ENCODE results near the gene CCDC85B.
A peak's percentile ranks its signal among the peaks of the same experiment; 100 is the strongest.
"Not testable (repeated sequence)": the region's sequence is repeated elsewhere in the genome, so short reads cannot be mapped to it uniquely, and the experiment has no call there.

CCDC85B gene

DNA sequence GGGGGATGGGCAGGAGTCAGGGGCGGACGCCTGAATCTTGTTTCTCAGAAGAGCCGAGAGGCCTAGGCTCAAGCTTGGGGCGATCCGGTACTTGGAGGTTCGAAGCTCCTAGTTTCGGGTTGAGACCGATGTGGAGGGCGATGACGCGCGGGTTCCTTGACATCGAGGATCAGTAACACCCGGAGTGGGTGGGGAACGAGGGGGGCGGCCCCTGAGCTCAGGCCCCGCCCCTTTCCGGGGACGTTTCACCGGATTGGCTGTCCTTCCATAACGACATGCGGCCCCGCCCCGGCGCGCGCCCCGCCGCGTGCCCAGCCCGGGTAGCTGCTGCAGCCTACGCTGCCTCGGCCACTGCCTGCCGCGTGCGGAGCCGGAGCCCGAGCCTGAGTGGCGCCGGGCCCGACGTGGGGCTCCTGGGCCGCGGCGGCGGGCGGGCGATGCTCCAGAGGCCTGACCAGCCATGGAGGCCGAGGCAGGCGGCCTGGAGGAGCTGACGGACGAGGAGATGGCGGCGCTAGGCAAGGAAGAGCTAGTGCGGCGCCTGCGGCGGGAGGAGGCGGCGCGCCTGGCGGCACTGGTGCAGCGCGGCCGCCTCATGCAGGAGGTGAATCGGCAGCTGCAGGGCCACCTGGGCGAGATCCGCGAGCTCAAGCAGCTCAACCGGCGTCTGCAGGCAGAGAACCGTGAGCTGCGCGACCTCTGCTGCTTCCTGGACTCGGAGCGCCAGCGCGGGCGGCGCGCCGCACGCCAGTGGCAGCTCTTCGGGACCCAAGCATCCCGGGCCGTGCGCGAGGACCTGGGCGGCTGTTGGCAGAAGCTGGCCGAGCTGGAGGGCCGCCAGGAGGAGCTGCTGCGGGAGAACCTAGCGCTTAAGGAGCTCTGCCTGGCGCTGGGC lies at the start of gene CCDC85B:
CCDC85B (plus strand) TSS at position 350 of the 895 bp plus-strand sequence; CDS start at position 461, 111 bp downstream.
- peak; percentile 98 for DNase-seq (ENCODE audit: low read depth)

DNA sequence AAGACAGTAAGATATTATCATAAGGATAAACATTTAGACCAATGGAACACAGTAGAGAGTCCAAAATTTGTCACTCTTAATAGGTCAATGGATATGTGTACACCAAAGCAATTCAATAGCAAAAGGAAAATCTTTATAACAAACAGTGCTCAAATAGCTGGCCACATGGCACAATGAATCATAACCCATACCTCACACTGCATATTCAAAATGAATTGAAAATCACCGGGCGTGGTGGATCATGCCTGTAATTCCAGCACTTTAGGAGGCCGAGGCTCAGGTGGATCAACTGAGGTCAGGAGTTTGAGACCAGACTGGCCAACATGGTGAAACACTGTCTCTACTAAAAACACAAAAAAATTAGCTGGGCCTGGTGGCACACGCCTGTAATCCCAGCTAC lies 48.3 kb upstream of the CCDC85B start:
- DNase-seq (ENCODE audit: low read depth) = no peak

DNA sequence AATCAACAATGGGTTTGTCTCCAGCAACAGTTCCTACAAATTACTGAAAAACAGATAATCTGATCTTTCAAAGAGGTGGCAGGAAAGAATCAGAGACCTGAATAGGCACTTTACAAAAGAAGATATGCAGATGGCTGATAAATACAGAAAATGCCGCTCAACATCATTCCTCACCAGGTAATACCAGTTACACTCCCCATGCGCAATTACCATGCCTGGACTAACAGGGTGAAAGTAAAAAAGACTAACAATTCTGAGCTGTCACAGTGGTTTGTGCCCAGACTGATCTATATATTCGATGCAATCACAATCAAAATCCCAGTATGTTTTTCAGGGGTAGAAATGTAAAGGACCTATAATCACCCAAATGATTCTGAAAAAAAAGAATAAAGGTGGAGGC lies 46.7 kb upstream of the CCDC85B start:
- DNase-seq (ENCODE audit: low read depth) = no peak

DNA sequence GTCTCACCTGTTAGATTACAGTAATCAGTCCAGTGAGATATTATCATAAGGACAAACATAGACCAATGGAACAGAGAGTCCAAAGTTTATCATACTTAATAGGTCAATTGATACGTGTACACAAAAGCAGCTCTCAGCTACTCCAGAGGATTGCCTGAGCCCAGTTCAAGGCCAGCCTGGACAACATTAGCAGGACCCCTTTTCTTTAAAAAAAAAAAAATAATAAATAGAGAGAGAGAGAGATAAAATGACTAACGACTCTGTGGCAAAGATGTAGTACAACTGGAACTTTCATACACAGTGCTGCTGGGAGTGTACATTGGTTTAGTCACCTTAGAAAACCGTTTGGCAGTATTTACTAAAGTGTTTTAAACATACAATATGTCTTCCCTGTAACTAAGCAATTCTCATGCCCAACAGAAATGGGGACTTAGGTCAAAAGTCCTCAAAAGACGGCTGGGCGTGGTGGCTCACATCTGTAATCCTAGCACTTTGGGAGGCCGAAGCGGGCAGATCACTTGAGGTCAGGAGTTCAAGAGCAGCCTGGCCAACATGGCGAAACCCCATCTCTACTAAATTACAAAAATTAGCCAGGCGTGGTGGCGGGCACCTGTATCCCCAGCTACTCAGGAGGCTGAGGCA lies 46.1 kb upstream of the CCDC85B start:
- no peak for DNase-seq (ENCODE audit: low read depth)

DNA sequence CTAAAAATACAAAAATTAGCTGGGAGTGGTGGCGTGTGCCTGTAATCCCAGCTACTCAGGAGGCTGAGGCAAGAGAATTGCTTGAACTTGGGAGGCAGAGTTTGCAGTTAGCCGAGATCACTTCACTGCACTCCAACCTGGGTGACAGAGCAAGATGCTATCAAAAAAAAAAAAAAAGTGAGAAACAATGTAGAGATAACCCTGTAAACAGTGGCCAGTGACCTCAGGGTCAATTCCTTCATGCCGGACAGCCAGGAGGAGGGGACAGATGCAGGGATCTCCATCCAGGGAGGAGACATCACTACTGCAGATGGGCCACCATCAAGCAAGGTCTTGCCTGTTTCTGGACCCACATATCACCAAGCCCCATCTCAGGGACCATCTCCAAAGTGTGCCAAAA lies 42.7 kb upstream of the CCDC85B start:
- DNase-seq (ENCODE audit: low read depth) = no peak

DNA sequence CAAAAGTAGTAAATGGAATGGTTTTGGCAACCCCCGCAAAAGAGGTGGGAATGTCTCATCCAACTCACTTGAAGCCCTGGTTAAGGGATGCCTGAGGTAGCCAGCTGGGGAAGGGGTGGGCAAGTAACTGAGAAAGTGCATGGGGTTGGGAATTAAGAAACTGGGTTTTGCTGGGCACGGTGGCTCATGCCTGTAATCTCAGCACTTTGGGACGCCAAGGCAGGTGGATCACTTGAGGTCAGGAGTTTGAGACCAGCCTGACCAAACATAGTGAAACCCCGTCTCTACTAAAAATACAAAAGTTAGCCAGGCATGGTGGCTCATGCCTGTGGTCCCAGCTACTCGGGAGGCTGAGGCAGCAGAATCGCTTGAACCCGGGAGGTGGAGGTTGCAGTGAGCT lies 41.8 kb upstream of the CCDC85B start:
- DNase-seq (ENCODE audit: low read depth) = not testable (repeated sequence)

DNA sequence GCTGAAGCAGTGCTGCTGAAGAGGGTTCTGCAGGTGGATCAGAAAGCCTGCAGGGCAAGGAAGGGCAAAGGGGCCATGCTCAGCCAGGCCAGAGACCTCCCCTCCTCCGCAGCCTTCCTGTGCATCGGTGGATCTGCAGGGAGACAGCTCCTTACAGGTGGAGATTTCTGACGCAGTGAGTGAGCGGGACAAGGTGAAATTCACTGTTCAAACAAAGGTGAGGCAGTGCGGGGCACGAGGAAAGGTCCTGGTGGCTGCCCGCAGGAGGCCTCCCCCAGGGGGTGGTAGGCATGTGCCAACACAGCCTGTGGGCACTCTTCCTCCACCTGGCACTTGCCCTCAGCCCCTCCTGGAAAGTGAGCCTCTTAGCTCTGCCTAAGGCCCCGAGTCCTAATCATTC lies 41.1 kb upstream of the CCDC85B start:
- DNase-seq (ENCODE audit: low read depth) = no peak

DNA sequence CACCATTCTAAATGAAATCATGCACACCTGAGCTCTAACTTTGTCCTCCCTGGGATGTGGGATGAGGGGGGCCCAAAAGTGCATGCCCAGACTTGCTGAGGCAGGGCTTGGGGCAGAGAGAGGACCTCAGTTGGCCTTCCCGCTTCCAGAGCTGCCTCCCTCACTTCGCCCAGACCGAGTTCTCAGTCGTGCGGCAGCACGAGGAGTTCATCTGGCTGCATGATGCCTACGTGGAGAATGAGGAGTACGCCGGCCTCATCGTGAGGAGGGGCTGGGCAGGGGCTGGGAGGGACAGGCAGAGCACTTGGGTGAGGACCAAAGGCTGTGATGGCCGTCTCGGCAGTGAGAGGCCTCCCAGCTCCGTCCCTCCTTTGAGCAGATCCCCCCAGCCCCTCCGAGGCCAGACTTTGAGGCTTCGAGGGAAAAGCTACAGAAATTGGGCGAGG lies 40.7 kb upstream of the CCDC85B start:
- DNase-seq (ENCODE audit: low read depth) = no peak

DNA sequence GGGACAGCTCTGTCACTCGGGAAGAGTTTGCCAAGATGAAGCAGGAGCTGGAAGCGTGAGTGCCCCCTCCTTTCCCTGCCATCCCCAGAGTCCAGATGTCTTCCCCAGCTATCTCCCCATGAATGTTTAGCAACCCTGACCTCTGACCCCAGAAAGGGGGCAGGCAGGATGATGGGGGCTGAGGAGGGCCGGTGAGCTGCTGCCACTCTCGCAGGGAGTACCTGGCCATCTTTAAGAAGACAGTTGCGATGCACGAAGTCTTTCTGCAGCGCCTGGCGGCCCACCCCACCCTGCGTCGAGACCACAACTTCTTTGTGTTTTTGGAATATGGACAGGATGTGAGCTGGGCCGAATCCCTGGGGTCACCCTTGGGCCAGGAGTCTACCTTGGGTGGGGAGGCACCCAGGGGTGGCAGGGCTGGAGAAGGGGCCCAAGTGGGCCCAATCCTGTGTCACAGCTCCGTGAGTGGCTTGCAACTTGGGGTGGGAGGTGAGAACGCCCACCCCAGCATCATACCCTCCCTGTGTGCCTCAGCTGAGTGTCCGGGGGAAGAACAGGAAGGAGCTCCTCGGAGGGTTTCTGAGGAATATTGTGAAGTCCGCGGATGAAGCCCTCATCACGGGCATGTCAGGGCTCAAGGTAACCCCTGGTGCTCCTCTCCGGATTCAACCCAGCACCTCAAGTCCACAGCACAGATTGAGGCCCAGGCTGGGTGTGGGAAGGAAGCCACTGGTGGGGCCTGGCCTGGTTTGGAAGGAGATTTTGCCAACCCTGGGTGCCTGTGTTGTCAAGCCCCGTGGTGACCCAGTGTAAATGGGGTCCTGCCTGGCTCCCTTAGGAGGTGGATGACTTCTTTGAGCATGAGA lies 40.0 kb upstream of the CCDC85B start:
- DNase-seq (ENCODE audit: low read depth) = no peak

DNA sequence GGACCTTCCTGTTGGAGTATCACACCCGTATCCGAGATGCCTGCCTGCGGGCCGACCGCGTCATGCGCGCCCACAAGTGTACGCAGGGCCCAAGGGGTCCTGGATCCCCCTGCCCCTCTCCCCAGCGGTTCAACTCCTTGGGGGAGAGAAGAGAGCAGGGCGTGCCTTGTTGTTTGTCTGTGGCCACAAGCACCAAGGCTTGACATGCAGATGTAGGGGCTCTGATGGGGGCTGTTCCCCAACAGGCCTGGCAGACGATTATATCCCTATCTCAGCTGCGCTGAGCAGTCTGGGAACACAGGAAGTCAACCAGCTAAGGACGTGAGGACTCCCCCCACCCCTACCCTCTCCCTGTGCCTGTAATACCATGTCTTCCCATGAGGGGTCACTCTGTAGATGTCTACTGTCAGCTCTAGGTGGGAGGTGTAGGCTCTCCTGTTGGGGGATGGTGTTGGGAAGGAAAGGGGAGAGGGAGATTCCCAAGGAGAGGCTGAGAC lies 39.3 kb upstream of the CCDC85B start:
- no peak for DNase-seq (ENCODE audit: low read depth)

DNA sequence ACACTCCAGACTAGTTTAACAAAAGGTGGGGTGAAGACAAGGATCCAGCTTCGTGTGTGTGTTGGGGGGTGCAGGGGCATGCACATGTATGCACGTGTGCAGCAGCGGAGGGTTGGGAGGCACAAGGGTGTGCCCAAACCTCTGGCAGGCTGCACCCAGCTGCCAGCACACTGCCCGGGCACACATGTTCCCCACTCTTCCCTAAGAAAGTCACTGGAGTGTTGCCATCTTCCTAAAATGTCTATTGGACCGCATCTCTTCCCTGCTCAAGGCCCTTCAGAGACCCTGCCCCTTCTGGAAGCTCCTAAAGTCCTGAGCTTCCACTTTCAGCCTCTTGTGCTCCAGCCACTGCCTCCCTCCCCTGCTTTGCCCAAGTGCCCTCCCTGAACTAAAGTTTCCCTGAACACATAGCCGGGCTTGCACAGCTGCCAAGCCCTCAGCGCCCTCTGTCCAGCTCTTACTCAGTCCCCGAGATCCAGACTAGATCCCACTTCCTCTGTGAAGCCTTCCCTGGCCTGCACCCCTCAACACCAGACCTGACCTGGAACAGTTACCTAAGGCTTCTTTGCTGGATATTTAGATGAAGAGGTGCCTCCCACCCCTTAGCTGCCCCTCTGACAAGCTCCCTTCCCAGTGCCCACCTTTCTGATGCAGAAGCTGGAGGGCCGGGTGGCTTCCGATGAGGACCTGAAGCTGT lies 38.5 kb upstream of the CCDC85B start:
- no peak for DNase-seq (ENCODE audit: low read depth)

DNA sequence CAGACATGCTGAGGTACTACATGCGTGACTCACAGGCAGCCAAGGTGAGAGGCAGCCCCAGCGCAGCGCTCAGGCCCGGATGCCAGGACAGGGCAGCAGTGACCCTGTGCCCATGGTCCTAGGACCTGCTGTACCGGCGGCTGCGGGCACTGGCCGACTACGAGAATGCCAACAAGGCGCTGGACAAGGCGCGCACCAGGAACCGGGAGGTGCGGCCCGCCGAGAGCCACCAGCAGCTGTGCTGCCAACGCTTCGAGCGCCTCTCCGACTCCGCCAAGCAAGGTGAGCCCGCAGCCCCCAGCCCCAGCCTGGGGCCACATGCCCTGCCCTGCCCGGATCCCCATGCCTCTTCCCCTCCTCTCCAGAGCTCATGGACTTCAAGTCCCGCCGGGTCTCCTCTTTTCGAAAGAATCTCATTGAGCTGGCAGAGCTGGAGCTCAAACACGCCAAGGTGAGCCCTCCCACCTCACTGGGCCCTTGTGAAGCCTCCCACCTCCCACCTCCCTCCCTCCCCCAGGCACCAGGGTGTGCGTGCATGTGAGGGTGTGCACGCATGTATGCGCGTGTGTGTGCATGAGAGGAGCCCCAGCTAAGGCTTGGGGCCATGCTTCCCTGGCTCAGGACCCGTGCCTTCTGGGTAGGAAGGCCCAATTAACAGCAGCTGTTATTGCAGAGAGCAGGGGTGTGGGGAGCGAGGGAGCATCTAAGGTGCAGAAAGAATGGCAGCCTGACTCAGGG lies 37.8 kb upstream of the CCDC85B start:
- DNase-seq (ENCODE audit: low read depth) = no peak

DNA sequence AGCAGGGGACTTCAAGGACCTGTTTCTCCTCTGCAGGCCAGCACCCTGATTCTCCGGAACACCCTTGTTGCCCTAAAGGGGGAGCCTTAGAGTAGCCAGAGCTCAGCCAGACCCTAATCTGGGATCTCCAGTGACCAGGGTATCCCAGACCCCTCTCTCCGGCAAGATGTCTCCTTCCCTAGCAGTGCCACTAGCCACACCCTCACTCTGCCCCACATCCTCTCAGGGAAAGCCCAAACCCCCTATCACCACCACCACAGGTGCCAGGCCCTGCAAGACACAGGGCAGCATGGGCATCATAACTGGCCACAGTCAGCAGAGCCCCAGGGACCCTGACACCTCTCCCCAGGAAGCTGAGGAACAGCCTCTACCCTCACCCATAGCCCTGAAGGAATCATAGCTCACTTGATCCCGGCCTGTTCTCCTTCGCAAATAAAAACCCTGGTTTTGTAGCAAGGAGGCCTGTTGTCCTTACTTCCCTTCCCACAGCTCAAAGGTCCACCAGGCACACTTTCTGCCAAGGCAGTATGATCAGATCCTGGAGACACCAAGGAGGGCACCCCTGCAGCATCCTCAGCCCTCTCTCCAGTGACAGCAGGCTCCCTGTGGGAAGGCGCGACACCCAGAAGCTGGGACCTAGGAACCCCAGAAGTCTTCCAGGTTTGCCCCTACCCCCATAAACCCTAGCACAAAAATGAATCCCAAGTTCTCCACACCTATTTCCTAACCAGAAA lies 37.1 kb upstream of the CCDC85B start:
- DNase-seq (ENCODE audit: low read depth) = no peak

DNA sequence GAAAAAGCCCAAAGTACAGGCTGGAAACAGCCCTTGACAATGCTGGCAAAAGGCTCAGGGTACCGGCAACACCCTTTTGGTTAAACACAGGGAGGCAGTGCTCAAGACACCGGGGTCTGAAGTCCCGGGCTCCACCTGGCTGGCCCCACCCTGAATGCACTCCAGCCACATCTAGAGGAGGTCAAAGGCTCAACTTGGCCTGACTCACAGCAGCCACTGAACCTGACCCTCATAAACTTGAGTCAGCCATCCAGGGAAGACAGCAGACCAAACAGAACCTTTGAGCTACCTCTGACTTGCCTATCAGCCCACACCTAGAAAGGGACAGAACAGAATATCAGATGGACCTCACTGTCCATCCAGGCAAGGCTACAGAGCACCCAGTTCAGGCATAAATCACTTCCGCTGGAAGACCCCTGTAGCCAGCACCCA lies 36.3 kb upstream of the CCDC85B start:
- no peak for DNase-seq (ENCODE audit: low read depth)

DNA sequence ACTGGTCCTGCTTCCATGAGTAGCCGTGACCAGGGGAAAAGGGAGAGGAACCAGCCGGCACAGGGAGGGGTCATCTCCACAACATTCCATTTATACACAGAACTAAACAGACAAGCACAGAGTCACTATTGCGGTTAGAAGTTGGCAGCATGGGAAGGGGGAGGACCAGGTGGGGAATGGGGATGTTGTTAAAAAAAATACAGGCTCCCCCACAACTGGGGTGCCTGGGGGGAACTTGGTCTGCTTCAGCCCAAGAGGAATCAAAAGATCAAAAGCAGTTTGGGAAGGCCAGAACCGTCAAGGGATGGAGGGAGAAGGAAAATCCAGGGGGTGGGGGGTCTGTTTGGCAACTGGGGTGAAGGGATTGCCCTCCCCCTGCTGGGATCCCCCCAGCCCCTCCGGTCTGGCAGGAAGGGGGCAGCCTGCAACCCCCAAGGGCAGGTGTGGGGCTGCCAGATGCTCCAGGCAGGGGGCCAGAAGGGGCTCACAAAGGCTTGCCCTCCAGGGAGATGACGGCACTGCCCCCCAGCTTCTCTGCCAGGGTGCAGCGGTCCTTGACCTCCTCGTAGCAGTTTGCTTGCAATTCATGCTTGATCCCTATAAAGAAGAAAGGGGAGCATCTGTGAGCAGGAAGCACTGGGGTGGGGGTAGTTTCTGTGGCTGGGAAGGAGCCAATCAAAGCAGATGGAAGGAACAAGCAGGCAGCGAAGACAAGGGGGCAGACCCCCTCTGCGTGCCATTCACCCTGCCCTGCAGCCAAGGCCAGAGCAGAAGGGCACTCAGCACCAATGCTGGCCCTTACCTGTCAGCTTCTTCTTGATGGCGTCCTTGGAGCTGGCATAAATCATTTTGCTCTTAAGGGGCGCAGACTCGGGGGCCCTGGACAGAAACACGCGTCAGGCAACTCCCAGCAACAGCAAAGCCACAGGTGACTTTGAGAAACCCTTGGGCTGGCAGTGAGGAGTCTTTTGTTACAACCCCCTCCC lies 35.3 kb upstream of the CCDC85B start:
- DNase-seq (ENCODE audit: low read depth) = no peak

DNA sequence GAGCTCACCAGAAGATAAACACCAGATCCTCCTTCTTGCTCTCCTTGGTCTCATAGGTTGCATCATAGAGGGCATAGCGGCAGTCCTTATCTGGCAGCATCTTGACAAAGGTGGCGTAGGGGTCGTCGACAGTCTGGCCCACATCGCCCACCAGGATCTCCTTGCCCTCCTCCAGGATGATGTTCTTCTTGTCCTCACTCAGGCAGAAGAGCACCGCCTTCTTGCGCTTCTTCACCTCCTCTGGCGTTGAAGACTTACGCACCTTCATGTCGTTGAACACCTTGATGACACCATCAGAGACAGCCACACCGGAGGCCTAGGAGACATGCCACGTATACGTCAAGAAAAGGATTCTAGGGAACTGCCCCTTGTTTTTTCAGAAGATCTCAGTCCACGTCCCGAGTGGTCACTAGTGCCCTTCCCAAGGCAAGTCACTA lies 34.5 kb upstream of the CCDC85B start:
- DNase-seq (ENCODE audit: low read depth) = no peak

DNA sequence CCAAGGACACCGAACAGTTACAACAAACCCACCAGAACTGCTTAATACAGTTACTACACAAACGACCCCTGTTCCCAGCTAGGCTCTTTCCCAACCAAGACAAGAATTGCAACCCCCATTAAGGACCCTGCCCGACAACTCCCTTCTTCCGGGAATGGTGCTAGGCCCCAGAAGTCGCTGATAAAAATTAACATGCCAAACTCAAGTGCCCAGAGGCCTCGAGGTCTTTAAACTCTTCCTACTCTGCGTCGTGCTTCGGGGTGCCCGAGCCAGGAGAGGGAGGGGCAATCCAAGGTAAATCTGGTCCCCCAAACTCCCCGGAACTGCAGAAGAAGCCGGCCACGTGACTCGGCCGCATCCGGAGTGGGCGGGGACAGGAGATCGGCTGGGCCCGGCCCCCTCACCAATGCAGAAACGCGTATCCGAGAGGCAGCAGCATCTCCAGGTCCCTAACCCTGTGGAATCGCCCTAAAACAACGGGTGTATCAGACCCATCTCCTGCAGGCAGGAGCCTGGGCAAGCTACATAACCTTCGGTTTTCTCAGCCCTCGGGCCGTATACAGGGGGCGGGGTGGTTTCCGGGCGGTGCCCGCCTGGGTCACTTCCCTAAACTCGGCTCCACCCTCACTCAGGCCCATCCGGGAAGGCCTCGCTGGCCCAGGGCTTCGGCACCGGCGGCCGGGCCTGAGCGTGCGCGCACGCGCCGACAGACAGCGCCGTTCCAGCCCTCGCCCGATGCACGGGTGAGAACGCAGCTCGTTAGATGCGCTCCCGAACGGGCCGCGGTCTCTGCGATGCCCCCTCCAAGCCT lies 33.6 kb upstream of the CCDC85B start:
- peak; percentile 71 for DNase-seq (ENCODE audit: low read depth)

DNA sequence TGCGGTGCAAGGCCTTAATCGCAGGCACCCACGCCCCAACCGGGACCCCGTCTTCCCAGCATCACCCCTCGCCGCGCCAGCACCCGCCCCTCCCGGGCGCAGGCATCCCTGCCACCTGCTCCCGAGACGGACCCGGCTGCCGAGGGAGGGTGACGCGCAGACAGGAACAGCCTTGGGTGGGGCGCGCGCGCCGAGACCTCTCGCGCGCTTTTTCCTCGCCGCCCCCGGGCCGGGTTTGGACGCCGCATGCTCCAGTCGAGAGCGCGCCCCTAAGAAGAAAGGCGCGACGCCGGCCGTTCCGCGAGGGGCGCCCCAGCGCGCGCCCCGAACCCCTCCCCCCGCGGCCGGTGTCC lies 33.0 kb upstream of the CCDC85B start:
- peak; percentile 50 for DNase-seq (ENCODE audit: low read depth)
